Measurements from ENCODE around the gene C5orf15.

DNA sequence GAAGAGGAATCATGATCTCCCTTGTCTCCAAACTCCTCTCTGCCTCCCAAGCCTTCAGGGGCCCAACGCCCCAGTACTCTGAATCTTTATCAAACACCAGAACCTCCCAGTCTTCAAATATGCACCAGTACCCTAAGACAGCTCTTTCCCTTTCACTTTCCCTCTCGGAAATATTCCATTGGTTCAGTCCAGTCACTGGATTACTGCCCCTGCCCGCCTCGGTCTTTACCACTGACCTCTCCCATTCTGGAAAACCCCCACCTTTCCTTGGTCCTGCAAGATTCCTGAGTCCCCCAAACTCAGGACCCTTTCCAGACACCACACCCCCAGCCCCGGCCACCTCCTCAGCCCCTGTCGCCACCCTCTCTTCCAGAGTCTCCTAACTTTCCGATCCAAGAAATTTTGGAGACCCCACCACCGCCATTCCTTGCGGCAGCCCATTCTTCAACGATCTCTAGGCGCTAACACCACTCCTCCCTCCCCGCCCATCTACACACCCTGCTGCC, 674 bp downstream of the C5orf15 start:
- TF ChIP-seq, protein P1, sequence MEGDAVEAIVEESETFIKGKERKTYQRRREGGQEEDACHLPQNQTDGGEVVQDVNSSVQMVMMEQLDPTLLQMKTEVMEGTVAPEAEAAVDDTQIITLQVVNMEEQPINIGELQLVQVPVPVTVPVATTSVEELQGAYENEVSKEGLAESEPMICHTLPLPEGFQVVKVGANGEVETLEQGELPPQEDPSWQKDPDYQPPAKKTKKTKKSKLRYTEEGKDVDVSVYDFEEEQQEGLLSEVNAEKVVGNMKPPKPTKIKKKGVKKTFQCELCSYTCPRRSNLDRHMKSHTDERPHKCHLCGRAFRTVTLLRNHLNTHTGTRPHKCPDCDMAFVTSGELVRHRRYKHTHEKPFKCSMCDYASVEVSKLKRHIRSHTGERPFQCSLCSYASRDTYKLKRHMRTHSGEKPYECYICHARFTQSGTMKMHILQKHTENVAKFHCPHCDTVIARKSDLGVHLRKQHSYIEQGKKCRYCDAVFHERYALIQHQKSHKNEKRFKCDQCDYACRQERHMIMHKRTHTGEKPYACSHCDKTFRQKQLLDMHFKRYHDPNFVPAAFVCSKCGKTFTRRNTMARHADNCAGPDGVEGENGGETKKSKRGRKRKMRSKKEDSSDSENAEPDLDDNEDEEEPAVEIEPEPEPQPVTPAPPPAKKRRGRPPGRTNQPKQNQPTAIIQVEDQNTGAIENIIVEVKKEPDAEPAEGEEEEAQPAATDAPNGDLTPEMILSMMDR (IDR thresholded peaks at IDR 0.05; ENCODE audit: low read depth, low read length) = no peak
- TF ChIP-seq EZH2phosphoT487 (IDR thresholded peaks at IDR 0.05; ENCODE audit: low read depth) = no peak
